Mesangial cell (primary cell): ENCODE results near the gene KCTD16. TPM values are rescaled to one million over a fixed set of nuclear protein-coding genes. Genes with fewer than 3 reads are reported as not detected.

Experiments used
- total RNA-seq: library from RNA; depleted of rRNA; stranded (reverse); fragments of >200 nt; gene quantifications from 2 replicates; pipeline ENCODE4 v1.2.3, GENCODE V29; 2015

The KCTD16 gene
- total RNA-seq, result 0.13 and 1.1 TPM in 2 replicates

DNA sequence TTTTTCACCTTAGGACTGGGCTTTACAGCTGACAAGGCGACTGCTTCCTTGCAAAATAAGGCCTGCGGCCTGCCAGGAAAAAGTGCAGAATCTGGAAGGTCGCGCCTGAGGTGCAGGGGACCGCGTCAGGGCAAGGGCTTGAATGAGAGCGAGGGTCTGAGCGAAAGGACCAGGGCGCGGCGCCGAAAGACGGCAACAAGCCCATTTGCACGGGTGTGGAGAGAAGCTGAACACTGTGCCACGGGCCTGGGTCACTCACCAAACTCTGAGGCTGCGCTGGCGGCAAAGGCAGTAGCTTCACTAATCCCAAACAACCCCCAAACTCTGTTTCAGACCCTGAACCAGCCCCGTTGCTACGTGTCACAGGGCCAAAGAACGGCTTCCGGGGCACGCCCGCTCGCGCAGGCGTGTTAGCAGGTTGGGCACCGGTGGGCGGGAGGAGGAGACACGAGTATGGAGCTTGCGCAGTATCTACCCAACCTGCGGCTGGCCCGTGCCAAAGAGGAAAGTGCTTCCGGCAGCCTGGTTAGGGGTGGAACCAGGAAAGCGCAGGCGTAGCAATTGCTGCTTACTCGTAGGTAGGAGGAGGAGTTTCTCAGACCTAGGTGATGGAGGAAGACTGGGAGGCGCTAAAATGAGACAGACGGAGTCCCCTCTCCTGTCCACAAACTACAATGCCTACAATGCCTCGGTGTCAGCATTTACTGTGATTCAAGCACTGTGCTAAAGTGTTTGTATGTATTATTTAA is at the start of gene KCTD16, which contains the start of gene YIPF5:
Gene KCTD16 (plus strand): TSS at position 598 of the 749 bp plus-strand sequence.
Gene YIPF5 (minus strand): TSS at position 384 of the 749 bp plus-strand sequence. CDS start 704 bp downstream, outside the sequence.

Other genes starting within 250 kb of the KCTD16 start
- gene YIPF5, start 214 bp upstream of the KCTD16 start, total RNA-seq, result 46.0 and 57.2 TPM in 2 replicates